Activated CD4-positive, CD25-positive, alpha-beta regulatory T cell treated with anti-CD3 and anti-CD28 coated beads, Interleukin-2, amount 50 U/mL, for 24 hours (primary cell): ENCODE measurements around the gene CCNY.
A peak's percentile ranks its signal among the peaks of the same experiment; 100 is the strongest.

ENCODE experiments used
- ATAC-seq, 2 donors: fragments of 150-1000 bp; cut with Tn5 transposase; one replicate each; pipeline ENCODE4 v1.10.0; 2021; ENCODE audit warnings: mild to moderate bottlenecking in 1 of 2, moderate library complexity in 1 of 2

Gene CCNY

DNA sequence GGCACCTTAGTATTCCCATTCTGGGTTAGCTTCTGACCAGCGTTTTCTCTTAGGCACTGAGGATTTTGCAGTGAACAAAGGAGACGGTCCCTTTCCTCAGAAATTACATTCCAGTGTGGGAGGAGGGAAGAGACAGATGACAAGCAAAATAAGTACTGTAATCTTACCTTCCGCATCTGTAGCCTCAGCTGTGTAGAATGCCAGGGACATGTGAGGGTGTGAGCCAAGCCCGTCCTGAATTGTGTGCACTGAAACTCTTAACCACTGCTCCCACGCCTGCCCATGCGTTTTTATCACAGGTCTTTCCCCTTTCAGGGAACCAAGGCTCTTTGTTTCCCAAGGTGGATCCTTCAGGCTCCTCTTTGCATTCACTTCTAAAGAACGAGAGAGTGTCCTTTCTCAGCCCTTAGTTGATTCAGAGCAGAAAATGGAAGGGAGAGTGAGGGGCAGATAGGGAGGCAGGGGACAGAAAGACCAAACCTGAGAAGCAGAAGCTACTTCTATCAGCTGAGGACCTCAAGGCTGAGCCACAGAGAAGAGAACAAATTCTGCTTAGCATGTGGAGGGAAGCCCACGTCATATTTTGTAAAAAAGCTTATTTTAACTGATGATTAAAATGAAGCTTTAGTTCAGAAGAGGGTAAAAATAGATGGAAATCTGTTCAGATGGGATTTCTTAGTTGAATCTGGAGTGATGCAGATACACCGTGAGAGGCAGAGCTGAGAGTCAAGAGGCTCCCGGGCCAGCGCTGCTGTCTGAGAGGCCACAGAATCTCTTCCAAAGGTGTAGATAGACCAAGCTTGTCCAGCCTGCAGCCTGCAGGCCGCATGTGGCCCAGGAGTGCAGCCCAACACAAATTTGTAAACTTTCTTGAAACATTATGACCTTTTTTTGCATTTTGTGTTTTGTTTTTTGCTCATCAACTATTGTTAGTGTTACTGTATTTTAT is 122.5 kb downstream of the CCNY start:
- no peak for ATAC-seq

DNA sequence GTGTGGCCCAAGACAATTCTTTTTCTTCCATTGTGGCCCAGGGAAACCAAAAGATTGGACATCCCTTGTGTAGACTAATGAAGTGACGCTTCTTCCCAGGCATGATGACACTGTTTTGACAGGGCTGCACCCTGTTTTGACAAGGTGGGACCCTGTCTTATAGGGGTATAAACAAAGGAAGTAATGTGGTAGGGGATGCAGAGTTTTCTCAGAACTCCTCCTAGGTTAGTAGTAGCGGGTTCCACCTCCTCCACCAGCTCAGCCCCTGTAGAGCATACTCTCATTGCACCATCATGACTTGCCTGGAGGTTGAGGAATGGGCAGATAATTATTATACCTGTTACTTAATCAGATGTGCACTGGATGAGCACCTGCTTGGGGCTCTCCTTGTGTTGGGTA is 123.1 kb downstream of the CCNY start:
- peak; percentile 45 to 46 for ATAC-seq

GRCh38 chr10:35460852-35461460 is 124.6 kb downstream of the CCNY start:
- no peak for ATAC-seq

- no peak for ATAC-seq
Measured at GRCh38 chr10:35462491-35462934, 126.2 kb downstream of the CCNY start.

DNA sequence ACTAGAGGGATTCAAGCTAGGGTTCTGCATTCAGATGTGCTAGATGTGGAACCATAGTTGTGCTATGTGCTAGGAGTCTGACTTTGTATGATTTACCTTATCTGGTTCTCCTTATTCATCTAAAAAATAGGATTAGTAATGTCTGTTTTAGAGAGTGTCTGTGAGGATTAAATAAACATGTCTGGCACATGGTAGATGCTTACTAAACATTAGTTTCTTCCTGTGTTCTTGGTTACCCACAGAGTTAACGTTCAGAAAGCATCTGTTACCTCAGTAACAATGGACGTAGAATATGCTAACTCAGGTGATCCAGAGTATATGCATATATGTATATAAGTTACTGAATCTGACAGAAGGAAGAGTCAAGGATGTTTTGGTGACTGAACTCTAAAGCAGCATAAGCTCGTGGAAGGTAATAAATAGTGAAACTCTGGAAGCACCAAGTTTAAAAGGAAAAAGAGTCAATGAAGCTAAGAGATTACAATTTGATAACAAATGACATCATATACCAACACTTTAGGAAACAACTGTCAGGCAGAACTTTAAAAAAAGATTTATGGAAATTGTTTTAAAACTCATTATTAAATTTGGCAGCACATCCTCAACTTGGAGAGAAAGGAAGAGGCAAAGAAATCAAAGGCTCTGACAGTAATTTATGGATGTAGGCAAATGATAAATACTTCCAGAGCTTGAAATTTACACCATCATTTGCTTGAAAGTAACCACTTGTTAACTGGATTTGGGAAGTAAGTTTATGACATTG is 127.0 kb downstream of the CCNY start:
- no peak for ATAC-seq

DNA sequence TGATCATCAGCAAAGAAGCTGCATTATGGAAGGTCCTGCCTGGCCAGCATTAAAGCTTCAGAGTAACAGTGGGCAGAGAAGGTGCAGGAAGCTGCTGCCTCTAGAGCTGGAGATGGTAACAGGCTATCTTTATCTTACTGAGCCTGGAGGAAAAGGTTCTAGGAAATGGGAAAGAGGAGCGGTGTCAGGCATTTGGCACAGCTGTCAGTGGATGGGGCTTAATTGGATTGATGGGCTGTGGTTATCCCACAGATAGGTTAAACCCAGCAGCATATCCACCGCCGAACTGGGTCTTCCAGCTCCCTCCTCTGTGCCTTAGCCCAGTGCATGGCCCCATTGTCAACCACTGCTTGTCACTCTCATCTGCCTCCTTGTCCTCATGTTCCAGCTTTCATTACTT is 127.6 kb downstream of the CCNY start:
- ATAC-seq = no peak

DNA sequence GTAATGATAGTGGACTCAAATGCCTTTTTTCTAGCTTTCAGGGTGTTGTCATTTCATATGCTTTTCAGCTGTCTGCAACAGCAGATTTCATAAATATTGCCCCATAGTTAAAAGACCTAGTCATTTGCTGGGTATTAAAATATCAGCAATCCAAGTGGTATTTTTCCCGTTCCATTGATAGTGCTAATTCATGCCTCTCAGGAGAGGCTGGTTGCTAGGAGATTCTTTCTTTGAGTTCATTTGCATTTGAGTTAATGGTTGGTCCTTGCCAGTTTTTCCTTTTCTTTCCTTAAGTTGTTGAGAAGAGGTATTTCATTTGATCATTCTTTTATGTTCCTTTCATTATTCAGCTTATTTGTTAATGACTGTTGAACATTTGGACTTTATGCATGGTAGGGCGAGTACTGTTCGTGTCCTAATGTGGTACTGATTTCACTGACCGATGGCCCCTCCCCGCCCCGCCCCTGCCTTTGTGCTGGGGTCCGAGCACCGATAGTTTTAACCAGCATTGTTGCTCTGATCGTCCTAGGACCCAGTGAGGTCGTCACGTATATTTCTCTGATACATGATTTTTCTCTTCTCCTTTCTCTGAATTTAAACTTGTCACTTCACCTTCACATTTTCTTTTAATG is 128.6 kb downstream of the CCNY start:
- no peak for ATAC-seq

- ATAC-seq = no peak
Measured at GRCh38 chr10:35465673-35466072, 129.4 kb downstream of the CCNY start.

GRCh38 chr10:35466170-35466569 is 129.9 kb downstream of the CCNY start:
- ATAC-seq = no peak

- ATAC-seq = no peak
Measured at GRCh38 chr10:35466661-35467060, 130.4 kb downstream of the CCNY start.

DNA sequence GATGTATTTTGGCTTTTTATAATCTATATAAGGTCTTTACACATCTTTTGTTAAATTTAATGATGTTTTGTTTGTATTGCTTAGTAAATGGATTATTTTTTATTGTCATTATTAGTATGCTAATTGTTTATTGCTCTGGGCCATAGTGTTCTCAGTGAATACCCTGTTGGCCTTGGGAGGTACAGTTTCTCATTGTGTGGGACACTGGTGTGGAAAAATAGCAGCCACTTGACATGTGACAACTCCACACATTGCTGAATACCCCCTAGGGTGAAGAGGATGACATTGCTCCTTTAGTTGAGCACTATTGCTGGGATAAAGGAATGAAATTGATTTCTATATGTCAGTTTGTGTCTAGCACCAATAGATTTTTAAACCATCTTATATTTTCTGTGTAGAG is 130.9 kb downstream of the CCNY start:
- no peak for ATAC-seq

- ATAC-seq = no peak
Measured at GRCh38 chr10:35470248-35470924, 134.1 kb downstream of the CCNY start.

DNA sequence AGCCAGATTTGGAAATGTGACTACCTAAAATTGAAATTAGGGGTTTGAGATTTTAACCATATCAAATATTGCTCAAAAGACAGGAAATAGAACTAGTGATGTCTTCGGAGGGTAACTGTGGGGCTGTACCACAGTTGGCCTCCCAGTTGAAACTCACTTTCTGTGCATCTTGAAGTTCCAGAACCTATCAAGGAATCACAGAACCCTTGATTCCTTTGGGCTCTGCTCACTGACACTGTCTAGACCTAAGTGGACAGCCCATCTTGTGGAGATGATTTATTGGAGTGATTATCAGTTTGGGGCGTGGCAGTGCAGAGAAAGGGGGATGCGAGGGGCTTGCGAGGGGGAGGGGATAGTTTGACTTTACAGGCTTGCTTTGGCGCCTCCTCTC is 134.6 kb downstream of the CCNY start:
- ATAC-seq = no peak

GRCh38 chr10:35471435-35471834 is 135.1 kb downstream of the CCNY start:
- ATAC-seq = no peak

DNA sequence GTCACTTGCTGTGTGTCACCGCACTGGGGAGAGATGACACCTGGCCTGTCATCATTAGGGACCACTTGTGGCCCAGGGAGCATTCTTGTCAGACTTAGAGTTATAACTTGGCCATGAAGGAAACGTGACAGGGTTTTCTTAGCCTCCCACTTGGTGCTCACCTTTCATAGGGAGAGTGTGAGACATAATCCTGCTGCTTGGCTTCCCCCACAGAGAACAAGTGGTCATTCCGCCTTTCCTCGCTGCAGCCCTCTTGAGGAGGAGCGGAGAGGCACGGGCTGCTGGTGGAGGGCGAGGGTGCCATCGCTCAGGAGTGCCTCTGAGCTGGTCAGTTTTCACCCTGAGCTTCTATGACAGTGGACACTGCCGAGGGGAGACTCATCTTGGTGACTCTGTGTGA is 143.8 kb downstream of the CCNY start:
- no peak for ATAC-seq

DNA sequence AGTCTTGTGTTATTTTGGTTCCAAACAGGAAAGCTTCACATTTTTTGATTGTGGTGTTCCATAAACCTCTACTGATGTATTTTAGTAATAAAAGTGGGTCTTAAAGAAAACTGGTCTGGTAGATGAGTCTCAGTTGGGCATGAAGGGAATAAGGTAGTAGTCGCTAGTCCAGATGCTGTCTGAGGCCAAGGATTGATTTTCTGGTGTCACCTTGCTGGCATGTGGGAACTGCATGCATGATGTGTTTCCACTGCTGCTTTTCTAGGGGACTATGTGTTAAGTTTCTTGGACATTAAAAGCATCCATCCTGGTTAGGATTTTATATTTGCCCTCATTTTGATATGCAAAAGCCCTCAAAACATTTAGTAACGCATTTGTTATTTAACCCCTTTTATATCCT is 145.1 kb downstream of the CCNY start:
- ATAC-seq = no peak

- no peak for ATAC-seq
Measured at GRCh38 chr10:35486297-35486990, 150.1 kb downstream of the CCNY start.

GRCh38 chr10:35487336-35488034 is 151.2 kb downstream of the CCNY start:
- ATAC-seq = no peak

GRCh38 chr10:35488228-35488627 is 151.9 kb downstream of the CCNY start:
- ATAC-seq = no peak

DNA sequence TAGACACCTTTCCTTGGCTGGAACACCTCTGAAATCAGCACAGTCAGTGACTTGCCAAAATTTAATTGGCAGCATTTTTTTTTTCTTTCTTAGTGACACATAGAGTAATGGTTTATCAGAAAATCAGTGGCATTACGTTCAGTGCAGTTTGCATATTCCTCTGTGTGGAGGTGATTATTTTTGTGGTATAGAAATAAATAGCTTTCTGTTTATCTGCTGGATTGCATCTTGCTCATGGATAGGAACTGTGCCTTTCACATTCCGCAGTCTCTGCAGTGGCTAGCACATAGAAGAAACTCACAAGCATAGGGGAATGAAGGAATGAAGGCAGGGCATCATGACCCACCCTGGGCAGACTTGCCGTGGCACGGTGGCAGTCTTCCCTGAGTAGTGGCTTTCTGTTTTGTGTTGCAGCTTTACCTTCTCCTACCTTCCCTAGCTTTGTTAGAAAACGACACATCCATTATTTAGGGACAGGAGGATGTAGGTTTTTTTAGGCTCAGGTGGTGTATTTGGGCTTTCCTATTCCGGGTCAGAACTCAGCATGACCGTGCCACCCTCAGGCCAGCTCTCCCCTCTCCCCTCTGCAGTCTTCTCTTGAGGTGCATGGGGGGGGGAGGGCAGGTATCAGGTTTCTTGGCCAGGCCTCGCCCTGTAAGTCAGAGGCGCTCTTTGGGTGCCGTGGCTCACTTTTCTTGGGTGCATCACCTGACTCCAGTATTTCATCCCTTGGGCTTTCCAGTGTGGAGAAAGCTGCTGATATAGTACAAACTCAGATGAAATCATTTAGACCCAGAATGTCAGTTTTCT is 156.3 kb downstream of the CCNY start:
- ATAC-seq = no peak
